Limb (tissue), 2 donors: ENCODE data around the gene UBA1.
A peak's percentile ranks its signal among the peaks of the same experiment; 100 is the strongest.

Experiments used
- DNase-seq, 2 donors: peaks; one replicate each; pipeline ENCODE4 v3.0.0-alpha.2; 2016; ENCODE audit errors: extremely low spot score in 2 of 2

Gene UBA1

DNA sequence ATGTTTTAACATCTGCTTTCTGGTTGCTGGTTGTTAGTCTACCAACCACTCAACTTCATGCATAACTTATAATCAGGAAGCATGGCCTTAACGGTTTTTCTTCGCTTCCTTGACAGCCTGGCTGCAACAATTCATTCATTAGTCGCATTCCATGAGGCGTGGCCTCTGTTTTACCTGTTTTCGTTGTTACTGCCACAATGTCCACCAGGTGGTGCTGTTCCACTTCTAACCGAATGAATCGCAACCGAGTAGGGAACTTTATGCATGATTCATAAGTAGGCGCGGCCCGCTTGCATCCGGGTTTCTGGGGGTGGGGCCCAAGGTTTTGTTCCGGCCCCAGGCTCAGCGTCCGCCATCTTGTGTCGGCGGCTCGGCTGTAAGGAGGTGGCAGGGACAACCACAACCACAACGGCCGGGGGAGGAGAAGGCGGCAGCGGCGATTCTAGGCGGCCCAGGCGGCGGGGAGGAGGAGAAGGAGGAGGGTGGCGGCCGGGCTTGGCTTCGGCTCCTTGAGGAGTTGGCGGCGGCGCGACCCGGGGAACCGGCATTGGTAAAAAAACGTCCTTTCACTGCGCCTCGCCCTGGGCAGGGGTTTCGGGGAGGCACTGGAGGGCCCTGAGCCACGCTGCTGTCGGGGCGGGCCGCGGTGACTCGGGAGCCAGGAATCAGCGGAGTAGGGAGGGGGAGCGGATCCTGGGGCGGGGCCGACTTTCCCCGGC, at the start of gene UBA1:
Gene UBA1, plus strand, starts transcription at position 355 of the 719 bp plus-strand sequence. CDS start 4,974 bp downstream, outside the sequence.
- DNase-seq, result peak; percentile 87 to 91

DNA sequence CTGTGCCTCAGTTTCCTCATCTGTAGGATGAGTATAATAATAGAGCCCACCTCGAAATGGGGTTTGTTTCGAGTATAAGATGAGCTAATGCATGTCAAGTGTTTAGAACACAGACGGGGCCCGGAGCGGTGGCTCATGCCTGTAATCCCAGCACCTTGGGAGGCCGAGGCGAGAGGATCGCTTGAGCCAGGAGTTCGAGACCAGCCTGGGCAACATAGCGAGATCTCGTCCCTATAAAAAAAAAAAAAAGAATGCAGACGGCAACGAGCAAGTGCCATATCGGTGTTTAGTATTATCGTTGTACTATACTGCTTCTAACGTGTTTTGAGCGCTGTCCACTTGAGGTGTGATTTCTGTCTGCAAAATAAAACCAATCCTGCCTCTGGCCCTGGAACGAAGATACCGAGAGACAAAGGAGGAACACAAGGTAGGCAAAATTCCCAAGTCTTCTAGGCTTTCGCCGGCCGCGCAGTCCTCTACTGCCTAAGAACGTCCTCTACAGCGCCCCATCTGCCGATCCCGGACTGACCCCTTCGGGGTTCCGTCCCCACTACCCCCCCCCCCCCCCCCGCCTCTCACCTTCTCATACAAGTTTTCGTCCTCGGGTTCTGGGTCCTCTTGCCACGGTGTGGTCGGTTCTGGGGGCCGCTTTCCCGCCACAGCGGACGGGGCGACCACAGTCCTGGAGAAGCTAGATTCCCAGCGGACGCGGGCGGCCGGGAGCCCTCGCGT, 49.6 kb upstream of the UBA1 start:
- peak; percentile 5 to 83 for DNase-seq

DNA sequence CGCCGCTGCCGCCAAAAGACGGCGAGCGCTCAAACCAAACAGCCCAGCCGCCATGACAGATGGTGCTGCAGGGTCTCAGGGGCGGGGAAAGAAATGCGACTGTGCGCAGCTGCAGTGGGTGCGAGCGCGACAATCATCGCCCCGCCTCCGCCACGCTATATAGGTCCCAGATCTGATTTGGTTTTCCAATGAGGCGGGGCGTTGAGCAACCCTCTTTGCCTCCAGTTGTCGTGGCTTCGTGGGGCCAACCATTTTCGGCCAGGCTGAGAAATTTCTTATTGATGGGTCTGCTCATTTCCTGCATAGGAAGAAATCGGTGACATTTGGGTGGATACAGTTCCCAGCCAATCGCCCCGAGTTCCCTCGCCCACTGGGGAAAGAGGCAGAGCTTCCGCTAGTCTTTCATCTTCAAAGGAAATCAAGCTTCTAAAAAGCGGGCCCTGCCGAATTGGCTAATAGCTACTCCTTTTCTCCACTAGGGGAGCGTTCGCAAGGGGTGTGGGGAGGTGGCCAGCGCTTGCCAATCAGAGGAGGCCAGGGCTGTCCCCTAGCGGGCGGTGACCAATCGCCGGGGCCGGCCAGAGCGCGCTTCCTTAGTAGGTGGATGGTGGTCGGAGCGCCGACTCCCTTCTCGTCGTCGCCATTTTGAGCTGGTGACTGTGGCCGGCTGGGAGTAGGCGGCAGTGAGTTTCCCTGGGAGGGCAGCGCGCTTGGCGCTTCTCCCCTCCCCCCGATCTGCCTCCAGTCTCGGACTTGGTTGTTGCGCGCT, 48.8 kb upstream of the UBA1 start, which contains the start of the genes NDUFB11 and RBM10:
Gene NDUFB11, minus strand, starts transcription at position 77 of the 769 bp plus-strand sequence. Its CDS starts 23 bp downstream, at position 54.
Gene RBM10, plus strand, starts transcription at position 596 of the 769 bp plus-strand sequence. CDS start 2,261 bp downstream, outside the sequence.
- DNase-seq, result peak; percentile 90 to 91

DNA sequence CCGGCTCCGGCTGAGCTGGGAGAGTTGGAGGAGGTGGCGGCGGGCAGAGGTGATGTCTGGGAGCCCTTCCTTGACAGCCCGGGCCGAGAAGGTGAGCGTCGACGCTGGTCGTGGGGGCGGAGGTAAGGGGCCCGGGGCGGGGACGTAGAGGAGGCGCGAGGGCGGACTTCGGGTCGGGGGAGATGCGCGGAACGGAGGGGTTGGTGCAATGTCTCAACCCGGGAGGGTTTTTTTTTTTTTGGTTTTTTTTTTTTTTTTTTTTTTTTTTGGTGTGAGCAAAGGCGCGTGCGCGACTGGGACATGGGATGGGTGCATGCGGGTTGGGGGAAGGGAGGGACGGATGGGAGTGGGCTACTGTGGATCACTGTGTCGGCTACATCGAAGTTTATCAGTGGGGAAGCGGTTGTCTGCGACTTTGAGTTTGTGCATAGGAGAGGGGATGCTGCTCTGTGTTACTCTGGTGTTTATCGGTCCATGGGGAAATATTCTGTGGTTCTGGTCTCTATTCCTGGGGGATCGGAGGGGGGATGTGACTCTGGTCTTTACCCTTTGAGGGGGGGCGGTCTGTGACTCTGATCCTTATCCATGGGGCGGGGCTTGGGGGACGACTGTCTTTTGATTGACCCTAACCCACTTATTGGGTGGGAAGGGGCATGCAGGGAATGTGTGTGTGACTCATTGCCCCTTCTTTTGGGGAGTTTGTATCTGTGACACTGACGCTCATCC, 48.1 kb upstream of the UBA1 start:
- peak; percentile 15 to 30 for DNase-seq

DNA sequence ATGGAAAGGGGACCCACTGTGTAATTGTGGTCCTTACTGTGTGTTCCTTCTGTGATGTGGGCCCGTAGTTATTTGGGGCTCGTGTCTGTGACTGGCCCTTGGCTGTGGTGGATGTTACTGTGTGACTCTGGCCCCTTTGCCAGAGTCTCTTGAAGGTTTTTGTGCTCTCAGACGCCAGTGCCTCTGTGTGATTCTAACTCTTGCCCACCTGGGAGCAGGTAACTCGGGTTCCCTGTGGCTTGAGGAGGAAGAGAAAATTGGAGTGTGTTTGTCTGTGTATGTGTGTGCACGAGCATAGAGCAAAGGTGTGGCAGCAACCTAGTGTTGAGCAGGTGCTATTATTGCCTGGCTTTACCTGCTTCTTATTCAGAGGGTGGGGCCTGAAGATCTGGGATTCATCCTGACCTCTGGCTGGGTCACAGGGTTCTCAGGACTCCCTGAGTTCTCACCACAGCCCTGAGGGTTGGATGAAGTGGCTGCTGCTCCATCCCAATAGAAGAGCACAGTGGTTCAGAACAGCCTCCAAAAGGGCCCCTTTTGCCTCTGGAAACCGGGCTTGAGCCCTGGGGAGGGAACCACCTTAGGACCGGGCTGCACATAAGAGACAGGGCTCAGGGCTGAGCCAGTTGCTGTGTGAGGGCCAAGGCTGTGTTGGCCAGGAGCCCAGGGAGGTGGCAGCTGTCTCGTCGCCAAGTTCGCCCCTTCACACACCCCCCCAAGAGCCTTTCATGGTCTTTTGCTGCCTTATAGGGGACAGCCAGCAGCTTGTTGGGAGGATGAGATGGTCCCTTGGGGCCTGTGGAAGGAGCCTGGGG, 47.3 kb upstream of the UBA1 start:
- DNase-seq, result peak in 1 of 2 donors; percentile 47

DNA sequence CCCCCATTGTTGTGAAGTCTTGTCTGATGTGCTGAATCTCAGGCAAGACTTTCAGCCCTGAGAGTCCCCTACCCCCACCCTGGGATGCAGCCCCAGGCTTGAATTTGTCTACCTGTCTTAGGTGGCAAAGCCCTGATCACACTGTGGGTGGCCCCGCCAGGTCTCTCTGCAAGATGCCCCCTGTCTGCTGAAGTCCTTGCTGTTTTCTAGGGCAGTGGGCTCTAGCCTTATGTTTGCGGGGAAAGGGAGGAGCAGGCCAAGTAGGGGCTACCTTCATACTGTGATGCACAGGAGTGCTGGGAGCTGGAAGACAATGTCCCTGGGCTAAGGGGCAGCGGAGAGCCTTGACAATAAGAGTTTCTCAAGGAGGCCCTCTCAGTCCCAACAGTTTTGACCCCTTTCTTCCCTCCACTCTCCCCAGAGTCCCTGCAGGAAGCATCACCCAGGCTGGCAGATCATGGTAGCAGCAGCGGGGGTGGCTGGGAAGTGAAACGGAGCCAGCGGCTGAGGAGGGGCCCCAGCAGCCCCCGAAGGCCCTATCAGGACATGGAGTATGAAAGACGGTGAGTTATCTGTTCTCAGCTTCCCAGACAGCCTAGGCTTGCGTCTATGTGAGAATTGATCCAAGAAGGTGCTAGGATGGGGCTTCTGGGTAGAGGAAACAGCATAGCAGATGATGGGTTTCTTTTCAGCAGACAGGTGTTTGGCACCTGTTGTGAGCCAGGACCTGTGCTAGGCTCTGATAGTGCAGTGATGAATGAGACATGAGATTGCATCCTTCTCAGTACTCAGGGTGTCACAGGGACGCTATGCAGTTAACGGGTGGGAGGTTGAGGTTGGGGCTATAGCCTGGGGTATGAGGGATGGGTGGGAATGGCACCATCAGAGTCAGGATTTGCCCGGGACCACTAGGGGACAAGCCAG, 46.4 kb upstream of the UBA1 start:
- no peak for DNase-seq

DNA sequence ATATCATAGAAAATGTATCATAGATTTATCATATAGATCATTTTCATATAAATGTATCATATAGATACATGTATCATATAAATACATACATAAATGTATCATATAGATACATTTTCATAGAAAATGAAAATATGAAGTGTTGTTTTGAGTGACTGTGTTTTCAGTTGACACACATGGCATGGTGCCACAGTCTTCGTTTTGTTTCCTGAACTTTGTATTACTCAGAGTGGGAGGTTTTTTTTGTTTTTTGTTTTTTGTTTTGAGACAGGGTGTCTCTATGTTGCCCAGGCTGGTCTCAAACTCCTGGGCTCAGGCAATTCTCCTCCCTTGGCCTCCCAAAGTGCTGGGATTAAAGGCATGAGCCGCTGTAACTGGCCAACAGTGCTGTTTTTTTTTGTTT, 44.7 kb upstream of the UBA1 start:
- no peak for DNase-seq

DNA sequence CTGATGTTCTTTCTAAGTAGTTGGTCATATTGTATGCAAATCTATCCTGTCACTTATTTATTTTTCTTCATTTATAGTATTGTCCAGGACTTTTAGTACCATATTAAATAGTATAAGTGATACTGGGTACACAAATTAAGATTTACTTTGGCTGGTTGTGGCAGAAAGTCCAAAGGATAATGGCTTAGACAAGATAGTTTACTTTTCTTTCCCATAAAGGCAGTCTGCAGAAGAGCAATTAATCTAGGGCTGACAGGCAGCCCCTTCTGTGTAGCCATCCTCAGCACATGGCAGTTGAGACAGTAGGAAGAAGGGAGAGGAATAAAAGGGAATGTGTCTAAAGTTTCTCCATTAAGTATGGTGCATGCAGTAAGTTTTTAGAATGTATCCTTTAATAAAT, 42.2 kb upstream of the UBA1 start:
- DNase-seq, result no peak

DNA sequence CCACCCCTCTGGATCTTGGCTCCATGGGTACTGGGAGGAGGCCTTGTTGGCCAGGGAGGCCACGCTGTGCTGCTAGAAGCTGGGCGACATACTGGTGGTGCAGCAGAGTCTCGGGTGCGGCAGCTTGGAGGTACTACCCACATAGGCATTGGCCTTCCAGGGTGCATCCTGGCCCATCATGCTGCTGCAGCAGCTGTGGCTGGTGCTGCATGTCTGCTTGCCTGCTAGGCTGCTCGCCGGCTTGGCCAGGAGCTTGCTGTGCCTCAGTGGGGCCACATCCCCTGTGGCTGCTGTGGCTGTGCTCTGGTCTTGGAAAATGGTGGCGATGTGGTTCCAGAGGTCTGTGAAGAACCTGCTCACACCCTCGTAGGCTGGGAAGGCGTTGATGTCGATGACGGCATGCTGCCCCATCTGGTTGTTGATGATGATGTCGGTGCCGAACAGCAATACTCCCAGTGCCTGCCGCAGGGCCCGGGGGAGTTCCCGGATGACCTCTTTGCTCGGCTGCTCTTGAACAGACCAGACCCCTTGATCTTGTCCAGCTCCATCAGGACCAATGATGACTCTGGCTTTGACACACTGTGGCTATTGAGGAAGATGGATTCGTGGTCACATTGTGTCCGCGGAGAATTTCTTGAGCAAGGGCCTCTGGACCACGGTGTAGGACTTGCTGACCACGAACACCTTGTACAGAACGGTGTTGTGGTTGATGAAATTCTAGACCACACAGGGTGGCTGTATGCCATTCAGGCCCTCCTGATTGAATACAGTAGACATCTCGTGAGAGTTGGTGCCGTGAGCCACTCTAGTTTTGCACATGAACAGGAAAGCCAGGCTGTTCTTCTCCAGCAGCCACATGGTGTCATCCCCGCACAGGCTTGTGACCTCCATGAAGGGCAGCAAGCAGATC, 36.8 kb upstream of the UBA1 start:
- no peak for DNase-seq

DNA sequence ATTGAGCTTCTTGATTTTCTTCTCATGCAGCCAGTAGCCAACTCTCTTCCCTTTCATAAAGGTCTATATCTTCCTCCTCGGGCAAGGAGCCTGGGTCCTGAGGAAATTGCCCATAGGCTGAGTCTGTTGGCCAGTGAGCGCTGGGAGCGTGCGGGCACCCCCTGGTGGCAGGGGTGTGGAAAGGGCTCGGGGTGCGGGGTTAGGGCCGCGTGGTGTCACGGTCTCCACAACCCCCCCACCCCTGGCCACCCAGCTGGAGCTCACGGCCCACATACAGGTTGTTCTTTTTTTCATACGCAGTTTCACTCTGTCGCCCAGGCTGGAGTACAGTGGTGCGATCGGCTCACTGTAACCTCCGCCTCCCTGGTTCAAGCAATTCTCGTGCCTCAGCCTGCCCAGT, 35.5 kb upstream of the UBA1 start:
- no peak for DNase-seq

DNA sequence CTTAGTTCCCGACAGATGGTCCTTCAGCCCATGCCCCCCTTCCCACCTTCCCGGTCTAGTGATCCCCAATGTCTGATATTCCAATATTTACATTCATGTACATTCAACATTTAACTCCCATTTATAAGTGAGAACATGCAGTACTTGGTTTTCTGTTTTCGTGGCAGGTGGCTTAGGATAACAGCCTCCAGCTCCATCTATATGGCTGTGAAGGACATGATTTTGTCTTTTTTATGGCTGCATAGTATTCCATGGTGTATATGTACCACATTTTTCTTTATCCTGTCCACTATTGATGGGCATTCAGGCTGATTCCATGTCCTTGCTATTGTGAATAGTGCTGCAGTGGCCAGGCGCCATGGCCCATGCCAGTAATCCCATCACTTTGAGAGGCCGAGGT, 34.8 kb upstream of the UBA1 start:
- DNase-seq, result no peak

DNA sequence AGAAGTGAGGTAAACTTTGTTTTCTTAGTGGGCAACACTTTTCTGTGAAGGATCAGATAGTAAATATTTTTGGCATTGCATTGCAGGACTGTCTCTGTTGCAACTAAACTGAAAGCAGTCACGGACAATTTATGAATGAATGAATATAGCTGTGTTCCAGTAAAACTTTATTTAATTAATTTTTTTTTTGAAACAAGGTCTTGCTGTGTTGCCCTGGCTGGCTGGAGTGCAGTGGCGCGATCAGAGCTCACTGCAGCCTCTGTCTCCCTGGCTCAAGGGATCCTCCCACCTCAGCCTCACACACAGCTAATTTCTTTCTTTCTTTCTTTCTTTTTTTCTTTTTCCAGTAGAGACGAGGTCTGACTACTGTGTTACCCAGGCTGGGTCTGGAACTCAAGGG, 32.8 kb upstream of the UBA1 start:
- no peak for DNase-seq

DNA sequence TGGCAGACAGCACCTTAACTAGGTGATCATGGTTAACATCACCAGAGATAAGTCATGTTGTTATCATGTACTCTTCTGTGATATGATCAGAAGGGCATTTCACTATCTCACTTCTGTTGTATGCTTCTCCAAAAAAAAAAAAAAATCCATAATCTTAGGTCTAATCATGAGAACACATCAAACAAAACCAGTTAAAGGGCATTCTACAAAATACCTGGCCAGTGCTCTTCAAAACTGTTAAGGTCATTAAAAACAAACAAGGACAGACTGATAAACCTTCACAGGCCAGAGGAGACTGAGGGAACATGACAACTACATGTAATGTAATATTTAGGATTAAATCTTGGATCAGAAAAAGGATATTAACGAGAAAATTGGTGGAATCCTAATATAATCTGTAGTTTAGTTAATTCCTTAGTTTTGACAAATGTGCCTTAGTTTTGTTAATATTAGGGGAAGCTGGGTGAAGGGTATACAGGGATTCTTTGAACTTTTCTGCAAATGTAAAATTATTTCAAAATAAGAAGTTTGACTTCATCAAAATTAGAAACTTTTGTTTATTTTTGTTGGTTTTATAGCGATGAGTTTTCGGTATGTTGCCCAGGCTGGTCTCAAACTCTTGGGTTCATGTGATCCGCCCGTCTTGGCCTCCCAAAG, 30.6 kb upstream of the UBA1 start:
- no peak for DNase-seq

DNA sequence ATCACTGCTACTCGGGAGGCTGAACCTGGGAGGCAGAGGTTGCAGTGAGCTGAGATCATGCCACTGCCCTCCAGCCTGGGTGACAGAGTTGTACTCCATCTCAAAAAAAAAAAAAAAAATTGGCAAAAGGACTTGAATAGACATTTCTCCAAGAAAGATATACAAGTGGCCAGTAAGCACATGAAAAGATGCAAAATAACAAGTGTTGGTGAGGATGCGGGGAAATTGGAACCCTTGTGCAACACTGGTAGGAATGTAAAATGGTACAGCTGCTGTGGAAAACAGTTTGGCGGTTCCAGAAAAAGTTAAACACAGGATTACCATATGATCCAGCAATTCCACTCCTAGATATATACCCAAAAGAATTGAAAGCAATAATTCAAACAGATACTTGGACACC, 29.2 kb upstream of the UBA1 start:
- no peak for DNase-seq

DNA sequence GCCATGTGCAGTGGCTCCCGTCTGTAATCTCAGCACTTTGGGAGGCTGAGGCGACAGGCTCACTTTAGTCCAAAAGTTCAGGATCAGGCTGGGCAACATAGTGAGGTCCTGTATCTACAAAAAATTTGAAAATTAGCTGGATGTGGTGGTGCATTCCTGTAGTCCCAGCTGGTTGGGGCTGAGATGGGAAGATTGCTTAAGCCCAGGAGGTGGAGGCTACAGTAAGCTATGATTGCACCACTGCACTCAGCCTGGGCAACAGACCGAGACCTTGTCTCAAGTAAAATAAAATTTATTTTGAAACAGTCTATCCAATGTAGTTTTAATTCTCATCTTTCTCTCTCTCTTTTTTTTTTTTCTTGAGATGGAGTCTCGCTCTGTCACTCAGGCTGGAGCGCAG, 27.5 kb upstream of the UBA1 start:
- DNase-seq, result no peak

DNA sequence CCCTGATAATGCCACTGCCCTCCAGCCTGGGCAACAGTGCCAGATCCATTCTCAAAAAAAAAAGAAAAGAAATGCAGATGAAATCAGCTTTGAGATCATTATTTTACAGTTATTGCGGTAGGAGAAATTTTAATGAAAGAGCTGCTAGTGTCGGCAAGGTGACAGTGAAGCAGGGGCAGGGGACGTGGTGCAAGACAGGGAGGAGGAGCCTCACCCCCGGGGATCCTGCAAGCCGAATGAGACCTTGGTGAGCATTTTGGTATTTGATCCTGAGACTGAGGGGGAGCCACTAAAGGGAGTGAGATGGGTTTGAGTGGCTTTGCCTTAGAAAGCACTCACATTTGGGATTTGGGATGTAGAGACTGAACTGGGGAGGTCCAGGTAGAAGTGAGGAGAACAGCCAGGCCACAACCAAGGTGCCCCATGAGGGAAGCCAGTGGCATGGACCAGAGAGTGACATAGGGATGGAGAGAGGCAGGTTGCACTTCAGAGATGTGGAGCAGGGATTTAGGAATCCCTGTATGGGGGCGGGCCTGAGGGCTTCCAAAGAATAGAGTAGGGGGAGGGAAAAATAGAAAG, 25.0 kb upstream of the UBA1 start:
- no peak for DNase-seq

DNA sequence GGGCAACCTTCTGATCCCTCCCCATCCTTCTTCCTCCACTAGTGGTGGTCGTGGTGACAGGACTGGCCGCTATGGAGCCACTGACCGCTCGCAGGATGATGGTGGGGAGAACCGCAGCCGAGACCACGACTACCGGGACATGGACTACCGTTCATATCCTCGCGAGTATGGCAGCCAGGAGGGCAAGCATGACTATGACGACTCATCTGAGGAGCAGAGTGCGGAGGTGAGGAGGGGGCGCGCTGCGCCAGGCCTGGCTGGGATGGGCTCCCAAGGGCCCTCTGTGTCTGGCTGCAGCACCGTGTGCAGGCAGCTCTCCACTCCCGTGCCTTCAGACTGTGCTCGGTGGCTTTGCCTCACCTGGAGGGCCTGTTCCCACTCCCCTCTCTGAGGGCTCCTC, 24.4 kb upstream of the UBA1 start:
- no peak for DNase-seq
